ENCODE data around the gene PRM2.

PRM2 gene

DNA sequence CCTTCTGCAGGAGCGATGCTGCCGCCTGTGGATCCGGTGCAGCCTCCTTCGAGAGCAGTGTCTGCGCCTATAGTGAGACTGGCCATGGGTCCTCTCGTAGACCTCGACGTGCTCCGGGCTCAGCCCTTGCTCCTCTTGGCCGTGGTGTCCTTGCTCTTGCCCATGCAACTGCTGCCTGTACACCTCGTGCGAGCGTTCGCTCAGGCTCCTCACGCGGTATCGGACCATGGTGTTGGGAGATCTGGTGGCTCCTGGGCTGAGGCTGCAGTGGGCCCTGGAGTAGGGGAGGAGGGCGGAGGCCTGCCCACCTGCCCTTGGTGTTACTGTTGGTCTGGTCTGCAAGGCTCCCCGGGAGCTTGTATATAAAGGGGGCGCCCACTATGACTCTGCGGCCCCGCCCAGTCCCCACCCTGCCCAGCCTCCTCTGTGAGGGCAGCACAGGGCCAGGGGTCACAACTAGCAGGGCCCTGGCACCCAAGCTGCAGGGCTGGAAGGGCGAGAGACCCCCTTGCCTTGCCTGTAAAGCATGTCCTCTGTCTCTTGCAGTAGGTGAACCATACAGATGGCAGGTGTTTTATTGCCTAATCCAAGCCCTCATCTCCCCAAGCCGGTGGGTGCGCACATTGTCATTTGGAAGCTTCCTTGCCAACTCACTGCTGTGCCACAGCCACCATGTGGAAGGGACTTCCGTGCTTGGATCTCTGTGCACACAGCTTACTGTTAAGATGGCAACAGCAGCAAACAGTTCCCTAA is at the start of gene PRM2:
Gene PRM2, minus strand, starts transcription at position 338 of the 753 bp plus-strand sequence. Its CDS starts 110 bp downstream, at position 228.
- H3K4me3 ChIP-seq (ENCODE audit: low read depth, low read length) = no peak within 1 kb of the TSS

GRCh38 chr16:11325404-11326083 is 49.3 kb upstream of the PRM2 start:
- no peak overlapping the region for H3K4me3 ChIP-seq (ENCODE audit: low read depth, low read length)

- H3K4me3 ChIP-seq (ENCODE audit: low read depth, low read length) = no peak overlapping the region
Observed at GRCh38 chr16:11323551-11324336, 47.5 kb upstream of the PRM2 start.

DNA sequence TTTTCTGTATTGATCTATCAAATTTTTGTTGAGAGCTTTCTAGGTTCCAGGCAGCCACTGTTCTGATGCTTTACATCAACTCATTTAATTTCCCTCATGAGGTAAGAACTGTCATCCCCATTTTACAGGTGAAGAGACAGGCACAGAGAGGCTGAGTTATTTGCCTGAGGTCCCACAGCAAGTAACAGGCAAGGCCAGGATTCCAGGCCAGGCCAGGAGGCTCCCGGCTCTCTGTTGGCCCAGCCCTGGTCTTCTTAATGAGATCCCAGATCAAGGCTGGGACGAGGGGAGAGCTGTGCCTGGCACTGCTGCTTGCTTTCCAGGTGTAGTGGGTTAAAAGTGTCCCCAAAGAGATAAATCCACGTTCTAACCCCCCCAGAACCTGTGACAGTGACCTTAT is 46.5 kb upstream of the PRM2 start:
- no peak overlapping the region for H3K4me3 ChIP-seq (ENCODE audit: low read depth, low read length)

- no peak overlapping the region for H3K4me3 ChIP-seq (ENCODE audit: low read depth, low read length)
Observed at GRCh38 chr16:11321662-11322061, 45.4 kb upstream of the PRM2 start.

- H3K4me3 ChIP-seq (ENCODE audit: low read depth, low read length) = no peak overlapping the region
Observed at GRCh38 chr16:11320170-11320569, 43.9 kb upstream of the PRM2 start.

- no peak overlapping the region for H3K4me3 ChIP-seq (ENCODE audit: low read depth, low read length)
Observed at GRCh38 chr16:11319529-11320146, 43.4 kb upstream of the PRM2 start.

DNA sequence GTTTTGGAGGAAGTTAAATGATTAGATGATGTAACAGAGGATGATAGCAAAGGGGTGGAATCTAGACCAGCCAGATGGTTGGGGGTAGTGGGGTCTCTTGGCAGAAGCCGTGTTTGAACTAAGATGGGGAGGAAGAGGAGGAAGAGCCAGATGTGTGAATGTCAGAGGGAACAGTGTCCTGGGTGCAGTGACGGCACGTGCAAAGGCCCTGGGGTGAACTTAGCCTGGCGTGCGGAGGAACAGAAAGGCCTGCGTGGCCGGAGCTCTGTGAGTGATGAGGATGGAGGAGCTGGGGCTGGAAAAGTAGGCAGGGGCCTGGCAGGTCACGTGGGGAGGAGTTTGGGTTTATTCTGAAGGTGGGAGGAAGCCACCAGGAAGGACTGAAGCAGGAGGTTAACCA is 42.5 kb upstream of the PRM2 start:
- H3K4me3 ChIP-seq (ENCODE audit: low read depth, low read length) = no peak overlapping the region

- H3K4me3 ChIP-seq (ENCODE audit: low read depth, low read length) = no peak overlapping the region
Observed at GRCh38 chr16:11316331-11317015, 40.2 kb upstream of the PRM2 start.

- no peak overlapping the region for H3K4me3 ChIP-seq (ENCODE audit: low read depth, low read length)
Observed at GRCh38 chr16:11315510-11315909, 39.2 kb upstream of the PRM2 start.

- no peak overlapping the region for H3K4me3 ChIP-seq (ENCODE audit: low read depth, low read length)
Observed at GRCh38 chr16:11314309-11314894, 38.1 kb upstream of the PRM2 start.

GRCh38 chr16:11313493-11314308 is 37.4 kb upstream of the PRM2 start:
- no peak overlapping the region for H3K4me3 ChIP-seq (ENCODE audit: low read depth, low read length)

GRCh38 chr16:11312718-11313492 is 36.6 kb upstream of the PRM2 start:
- H3K4me3 ChIP-seq (ENCODE audit: low read depth, low read length) = no peak overlapping the region

GRCh38 chr16:11310997-11311561 is 34.8 kb upstream of the PRM2 start:
- no peak overlapping the region for H3K4me3 ChIP-seq (ENCODE audit: low read depth, low read length)

DNA sequence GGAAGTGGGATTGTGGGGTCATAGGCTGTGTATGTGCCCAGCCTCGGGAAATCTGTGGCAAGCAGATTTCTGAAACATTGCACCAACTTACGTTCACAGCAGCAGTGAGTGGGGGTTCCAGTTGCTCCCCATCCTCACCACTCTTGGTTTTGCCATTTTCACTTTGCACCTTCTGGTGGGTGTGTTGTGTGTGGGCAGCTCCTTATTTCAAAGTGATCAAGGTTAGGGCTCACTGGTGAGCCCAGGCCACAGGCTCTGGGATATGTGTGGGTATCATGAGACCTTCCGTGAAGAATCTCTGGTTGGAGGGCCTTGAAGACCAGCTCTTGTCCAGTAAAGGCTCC is 34.3 kb upstream of the PRM2 start:
- H3K4me3 ChIP-seq (ENCODE audit: low read depth, low read length) = no peak overlapping the region

DNA sequence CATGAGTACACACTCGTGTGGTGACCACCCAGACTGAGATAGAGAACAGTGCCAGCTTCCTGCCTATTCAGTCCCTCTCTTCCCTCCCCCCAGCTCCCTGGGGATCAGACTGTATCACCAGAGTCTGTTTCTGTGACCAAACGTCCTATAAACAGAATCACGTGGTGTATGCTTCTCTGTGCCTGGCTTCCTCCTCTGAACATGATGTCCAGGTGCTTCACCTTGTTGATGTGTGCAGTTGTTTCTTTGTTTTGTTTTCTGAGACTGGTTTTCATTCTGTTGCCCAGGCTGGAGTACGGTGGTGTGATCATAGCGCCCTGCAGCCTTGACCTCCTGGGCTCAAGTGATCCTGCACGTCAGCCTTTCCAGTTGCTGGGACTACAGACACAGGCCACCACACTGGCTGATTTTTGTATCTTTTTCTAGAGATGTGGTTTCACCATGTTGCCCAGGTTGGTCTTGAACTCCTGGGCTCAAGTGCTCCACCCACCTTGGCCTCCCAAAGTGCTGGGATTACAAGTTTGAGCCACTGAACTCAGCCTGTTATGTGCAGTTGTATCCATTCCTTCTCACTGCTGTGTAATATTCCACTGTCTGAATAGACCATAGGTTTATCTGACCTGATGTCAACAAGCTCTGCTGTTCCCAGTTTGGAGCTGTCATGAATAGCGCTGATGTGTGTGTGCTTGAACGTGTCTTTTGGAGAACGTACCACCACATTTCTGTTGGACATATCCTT is 33.8 kb upstream of the PRM2 start:
- H3K4me3 ChIP-seq (ENCODE audit: low read depth, low read length) = no peak overlapping the region

DNA sequence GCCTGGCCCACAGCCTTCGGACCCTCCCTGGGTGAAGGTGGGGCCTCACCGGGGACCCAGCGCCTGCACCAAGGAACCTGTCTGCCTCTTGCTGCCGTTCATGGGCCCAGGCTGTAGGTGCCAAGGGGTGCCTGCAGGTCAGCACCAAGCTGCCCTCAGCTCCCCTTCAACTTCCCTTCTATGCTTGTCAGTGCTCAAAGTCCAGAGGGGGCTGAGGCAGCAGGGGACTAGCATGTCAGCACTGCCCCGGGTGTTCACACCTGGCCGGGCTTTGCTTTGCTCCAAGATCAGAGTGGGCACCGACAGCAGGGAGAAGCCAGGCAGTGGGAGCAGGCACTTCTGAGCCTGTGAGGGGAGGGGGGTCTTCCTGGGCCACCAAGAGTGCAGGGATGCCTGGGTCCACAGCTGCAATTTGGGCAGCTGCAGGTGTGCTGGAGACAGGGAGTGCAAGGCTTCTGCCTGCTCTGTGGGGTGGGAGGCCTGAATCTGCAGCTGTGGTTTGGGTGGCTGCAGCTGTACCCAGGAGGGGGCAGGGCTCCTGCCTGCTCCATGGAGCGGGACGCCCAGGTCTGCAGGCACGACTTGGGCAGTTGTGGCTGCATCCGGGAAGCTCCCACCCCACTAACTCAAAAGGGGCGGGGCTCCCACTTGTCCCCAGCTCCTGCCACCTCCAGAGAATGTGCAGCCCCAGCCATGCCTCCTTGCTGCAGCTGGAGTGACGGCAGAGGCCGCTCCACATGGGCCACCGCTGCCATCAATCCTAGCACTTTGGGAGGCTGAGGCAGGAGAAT is 32.4 kb upstream of the PRM2 start:
- no peak overlapping the region for H3K4me3 ChIP-seq (ENCODE audit: low read depth, low read length)

Data from iPS-11a (cell line).